ENCODE data around the gene ALKBH5.

The ALKBH5 gene

DNA sequence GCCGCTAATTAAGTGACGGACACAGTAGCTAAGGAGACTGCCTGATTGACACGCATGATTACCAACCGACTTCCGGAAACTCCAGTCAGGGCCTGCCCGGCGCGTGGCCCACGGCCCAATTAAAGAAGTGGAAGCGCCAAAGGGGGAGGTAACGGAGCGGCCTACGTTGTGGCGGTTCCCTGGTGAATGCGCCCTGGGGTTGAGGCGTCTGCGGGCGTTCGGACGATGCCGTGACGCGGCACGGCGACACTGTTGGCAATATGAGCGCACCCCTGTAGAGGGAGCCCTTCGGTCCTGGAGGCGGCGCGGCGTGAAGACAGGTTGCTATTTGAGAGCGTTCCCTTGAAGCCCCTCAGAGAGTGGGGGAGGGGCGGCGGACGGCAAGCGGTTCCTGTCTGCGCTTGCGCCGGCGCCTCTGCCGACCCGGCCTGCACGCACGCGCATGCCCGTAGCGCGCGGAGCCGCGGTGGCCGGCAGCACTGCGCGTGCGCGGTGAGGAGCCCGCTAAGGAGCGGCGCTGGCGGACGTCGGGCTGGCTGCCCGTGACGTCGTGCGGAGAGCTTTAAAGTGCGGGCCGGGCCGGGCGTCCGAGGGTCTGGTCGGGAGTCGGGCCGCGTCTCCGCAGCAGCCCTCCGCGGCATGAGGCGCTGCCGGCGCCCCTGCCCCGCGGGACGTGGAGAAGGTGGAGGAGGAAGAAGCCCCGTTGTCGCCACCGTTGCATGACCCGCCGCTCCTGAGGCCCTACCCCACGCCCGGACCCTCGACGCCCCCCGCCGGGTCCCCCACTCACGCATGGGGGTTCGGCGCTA, at the start of gene ALKBH5:
TSS of gene ALKBH5 (plus strand) at position 495 of the 809 bp plus-strand sequence. CDS start 416 bp downstream, outside the sequence.
- peak; percentile 100 for DNase-seq

GRCh38 chr17:18136357-18136756, 47.3 kb upstream of the ALKBH5 start:
- DNase-seq: no peak

GRCh38 chr17:18138065-18138749, 45.4 kb upstream of the ALKBH5 start:
- DNase-seq: no peak

- DNase-seq: no peak
These were observed 44.5 kb upstream of the ALKBH5 start for GRCh38 chr17:18139092-18139491.

DNA sequence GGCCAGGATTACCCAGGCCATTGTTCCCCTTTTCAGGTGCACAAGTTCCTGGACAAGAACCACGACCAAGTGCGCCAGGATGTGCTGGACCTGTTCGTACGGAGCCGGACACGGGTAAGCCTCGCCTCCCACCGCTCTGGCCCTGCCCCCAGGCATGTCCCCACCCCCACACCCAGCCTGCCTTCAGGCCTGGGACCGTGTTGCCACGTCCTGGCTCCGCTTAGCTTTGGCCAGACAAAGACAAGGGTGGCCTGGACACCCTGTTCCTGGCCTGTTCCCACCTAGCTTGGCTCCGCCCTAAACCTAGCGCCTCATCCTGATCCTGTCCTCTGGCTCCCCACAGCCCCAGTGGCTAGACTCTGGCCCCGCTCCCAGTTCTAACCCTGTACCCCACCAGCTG, 44.1 kb upstream of the ALKBH5 start:
- no peak for DNase-seq

- DNase-seq: no peak
These were observed 43.7 kb upstream of the ALKBH5 start for GRCh38 chr17:18139949-18140348.

DNA sequence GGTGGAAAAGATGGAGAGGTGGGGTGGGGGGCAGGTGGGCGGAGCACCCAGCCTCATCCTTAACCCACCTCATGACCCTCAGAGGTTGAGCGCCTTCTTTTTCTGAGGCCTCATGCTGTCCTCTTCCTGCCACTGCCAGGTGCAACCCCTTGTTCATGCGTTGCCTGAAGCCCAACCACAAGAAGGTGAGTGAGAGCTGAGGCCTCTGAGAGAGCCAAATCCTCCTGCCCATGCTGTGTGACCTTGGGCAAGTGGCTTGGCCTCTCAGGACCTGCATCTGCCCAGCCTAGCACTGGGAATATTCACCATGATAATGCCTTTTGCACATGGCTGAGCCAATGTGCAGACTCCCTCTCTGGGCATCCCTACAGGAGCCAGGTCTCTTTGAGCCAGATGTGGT, 43.0 kb upstream of the ALKBH5 start:
- DNase-seq: no peak

DNA sequence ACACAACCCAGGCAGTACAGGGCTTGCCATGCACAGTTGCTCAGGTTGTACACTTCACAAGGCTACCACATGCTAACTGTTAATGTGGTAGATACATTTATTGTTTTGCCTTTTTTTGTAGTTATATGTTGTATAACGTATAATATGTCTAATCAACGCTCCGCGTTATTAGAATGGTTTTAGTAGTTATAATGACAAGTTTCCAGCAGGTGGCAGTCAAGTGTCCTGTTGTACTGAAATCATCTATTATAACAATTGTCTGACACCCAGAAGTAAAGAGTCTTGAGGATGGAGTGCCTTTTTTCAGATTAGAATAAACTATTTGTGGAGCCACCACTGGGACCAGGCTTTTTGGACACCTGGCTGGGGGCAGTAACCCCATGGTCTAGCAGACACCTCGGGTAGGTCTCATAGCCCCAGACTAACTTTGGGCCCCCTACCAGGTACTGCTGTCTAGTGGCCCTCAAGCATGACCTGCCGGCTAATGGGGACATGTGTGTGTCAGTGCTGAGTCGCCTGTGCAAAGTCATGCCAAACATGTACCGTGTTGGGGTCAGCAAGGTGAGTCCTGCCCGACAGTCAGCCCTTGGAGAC, 42.3 kb upstream of the ALKBH5 start:
- peak; percentile 74 for DNase-seq

DNA sequence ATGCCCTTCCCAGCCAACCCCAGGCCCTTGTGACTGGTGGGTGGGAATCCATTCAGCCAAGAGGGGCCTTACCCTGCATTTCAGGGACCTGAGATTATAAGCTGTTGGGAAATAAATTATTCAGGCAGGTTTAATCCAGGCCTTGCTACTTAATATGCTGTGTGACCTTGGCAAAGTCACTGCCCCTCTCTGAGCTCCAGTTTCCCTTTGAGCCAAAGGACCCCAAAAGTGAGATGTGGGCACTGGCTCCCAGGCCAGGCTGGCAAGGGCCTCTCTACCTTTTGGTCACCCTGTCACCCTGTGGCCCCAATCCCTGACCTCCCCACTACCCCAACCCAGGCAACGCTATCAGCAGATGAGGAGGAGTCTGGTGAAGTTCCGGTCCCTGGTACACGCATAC, 41.2 kb upstream of the ALKBH5 start:
- DNase-seq: no peak

DNA sequence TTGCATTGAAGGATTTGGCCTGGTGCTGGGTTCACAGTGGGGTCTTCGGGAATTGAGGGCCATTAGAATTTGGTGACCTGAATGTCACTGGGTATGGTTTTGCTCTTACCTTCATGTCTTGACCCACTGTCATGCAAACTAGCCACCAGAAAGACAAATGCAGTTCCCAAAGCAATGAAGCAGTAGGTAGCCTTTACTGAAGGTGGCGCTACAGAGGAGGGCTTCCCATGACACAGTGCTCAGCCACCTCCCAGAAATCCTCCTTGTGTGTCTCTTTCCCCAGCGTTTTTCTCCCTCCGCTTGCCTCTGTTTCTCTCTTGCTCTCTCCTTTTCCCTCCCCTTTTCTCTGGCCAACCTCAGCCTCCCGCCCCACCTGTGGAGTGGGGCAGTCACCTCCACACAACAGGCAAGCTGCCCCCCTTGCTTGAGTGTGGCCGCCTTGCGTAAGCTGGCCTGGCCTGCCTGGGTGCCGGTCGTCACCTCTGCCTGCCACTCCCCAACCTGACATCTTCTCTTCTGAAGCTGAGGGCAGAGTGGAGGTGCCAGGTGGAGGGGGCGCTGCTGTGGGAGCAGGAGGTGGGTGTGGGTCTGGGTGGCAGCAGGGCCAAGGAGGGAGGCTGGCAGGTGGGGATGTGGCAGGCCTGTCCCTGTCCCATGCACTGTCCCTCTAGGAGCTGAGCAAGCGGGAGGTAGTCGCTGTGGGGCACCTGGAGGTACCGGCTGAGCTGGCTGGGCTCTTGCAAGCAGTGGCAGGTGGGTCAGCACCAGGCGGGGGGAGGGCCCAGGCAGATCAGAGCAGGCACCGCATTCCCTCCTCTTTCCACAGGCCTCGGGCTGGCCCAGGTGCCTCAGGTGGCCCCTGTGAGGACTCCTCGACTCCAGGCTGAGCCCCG, 40.3 kb upstream of the ALKBH5 start:
- DNase-seq: no peak

- no peak for DNase-seq
These were observed 39.4 kb upstream of the ALKBH5 start for GRCh38 chr17:18144261-18144660.

GRCh38 chr17:18144855-18145254, 38.8 kb upstream of the ALKBH5 start:
- DNase-seq: no peak

- DNase-seq: no peak
These were observed 37.8 kb upstream of the ALKBH5 start for GRCh38 chr17:18145811-18146210.

DNA sequence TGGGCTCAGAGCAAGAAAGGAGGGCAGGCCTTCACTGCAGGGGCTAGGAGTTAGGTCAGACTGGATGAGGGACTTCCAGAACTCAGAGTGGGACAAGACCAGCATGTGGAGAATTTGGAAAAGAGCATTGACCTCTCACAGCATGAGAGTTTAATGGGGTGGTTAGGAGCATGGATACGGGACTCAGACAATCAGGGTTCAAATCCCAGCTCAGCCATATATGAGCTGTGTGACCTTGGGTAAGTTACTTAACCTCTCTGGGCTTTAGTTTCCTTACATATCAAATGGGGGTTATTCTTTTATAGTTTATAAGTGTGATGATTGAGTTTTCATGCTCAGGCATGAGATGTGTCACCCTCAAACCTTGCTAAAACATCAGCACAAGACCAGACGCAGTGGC, 37.4 kb upstream of the ALKBH5 start:
- DNase-seq: no peak

DNA sequence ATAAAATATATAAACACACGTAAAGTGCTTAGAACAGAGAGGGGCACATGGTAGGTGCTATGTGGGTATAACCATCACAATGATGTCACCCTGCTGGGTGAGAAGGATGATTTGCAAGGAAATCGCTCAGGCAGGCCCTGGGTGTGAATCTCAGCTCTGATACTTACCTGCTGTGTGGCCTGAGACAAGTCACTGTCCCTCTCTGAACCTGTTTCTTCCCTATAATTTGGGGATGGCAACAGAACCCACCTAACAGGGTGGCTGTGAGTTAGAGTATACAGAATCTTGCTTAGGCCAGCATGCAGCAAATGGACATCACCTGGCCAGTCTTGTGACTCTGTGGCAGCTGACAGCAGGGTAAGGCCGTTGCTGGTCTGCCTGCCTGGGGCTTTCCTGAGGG, 36.6 kb upstream of the ALKBH5 start:
- no peak for DNase-seq

GRCh38 chr17:18148586-18148985, 35.0 kb upstream of the ALKBH5 start:
- no peak for DNase-seq

GRCh38 chr17:18151290-18151689, 32.3 kb upstream of the ALKBH5 start:
- DNase-seq: no peak

DNA sequence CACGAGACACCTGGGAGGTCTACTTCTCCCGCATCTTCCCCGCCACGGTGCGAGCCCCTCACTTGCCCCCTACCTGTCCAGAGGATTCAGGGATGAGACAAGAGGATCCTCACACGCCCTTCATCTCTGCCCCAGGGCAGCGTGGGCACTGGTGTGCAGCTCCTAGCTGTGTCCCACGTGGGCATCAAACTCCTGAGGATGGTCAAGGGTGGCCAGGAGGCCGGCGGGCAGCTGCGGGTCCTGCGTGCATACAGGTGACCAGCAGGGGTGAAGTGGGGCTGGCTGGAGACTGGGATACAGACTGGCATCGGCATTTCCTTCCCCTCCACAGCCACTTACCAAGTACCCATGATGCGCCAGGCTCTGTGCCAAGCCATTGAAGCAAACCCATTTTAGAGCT, 28.4 kb upstream of the ALKBH5 start:
- no peak for DNase-seq

- DNase-seq: no peak
These were observed 27.3 kb upstream of the ALKBH5 start for GRCh38 chr17:18156171-18156975.

- DNase-seq: no peak
These were observed 26.7 kb upstream of the ALKBH5 start for GRCh38 chr17:18156976-18157280.

GRCh38 chr17:18157354-18157985, 26.2 kb upstream of the ALKBH5 start:
- no peak for DNase-seq

All from CD4-positive, alpha-beta T cell treated with Interleukin-4 for 4 hours (primary cell).